ENCODE data around the gene TAB2.

Gene TAB2

DNA sequence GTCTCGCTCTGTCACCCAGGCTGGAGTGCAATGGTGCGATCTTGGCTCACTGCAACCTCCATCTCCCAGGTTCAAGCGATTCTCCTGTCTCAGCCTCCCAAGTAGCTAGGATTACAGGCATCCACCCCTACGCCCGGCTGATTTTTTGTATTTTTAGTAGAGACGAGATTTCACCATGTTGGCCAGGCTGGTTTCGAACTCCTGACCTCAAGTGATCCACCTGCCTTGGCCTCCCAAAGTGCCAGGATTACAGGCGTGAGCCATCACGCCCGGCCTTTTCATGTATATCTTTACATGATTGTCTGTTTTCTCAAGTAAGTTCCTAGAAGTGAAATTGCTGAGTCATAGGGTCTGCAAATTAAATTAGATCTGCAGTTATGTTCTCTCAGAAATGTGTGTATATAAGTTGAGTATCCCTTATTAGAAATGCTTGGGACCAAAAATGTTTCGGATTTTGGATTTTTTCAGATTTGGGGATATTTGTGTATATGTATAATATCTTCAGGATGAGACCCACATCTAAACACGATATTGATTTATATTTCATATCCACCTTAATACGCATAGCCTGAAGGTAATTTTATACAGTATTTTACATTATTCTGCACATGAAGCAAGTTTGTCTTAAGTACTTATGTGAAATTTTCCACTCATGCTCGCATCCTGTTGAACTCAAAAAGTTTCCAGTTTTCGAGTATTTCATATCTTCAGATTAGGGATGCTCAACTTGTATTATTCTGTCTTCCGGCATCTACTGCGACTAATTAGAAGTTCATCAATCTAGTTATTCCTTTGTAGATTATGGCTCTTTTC lies 40.4 kb downstream of the TAB2 start:
- in situ Hi-C loops (cut with HindIII; ENCODE audit: low sequenced_read_pairs), result no loop called here
- TF ChIP-seq, protein P1, sequence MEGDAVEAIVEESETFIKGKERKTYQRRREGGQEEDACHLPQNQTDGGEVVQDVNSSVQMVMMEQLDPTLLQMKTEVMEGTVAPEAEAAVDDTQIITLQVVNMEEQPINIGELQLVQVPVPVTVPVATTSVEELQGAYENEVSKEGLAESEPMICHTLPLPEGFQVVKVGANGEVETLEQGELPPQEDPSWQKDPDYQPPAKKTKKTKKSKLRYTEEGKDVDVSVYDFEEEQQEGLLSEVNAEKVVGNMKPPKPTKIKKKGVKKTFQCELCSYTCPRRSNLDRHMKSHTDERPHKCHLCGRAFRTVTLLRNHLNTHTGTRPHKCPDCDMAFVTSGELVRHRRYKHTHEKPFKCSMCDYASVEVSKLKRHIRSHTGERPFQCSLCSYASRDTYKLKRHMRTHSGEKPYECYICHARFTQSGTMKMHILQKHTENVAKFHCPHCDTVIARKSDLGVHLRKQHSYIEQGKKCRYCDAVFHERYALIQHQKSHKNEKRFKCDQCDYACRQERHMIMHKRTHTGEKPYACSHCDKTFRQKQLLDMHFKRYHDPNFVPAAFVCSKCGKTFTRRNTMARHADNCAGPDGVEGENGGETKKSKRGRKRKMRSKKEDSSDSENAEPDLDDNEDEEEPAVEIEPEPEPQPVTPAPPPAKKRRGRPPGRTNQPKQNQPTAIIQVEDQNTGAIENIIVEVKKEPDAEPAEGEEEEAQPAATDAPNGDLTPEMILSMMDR (IDR thresholded peaks at IDR 0.05; ENCODE audit: low read depth, low read length), result no peak
- no peak overlapping the region for H3K4me3 ChIP-seq (ENCODE audit: low read depth, low read length)
- no peak for DNase-seq (ENCODE audit: low read depth, low spot score)

DNA sequence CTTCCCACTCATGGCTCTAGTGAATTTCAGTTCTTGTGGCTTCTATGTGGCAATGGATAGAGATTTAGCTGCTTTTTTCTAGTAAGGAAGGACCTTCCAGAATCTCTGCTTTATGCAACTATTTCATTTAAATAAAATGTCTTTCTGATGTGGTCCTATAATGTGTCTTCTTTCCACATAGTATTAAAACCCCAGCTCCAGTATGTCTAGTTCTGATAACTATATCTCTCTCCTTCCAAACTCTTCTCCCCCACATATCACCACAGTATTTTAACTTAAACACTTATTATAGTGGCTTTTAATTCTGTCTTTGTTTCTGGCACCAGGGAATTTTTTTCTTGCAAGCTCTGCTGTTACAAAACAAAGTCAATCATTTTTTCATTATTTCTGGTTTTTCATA lies 41.9 kb downstream of the TAB2 start:
- no peak for DNase-seq (ENCODE audit: low read depth, low spot score)
- TF ChIP-seq, protein P1 (IDR thresholded peaks at IDR 0.05; ENCODE audit: low read depth, low read length), result no peak
- in situ Hi-C loops (cut with HindIII; ENCODE audit: low sequenced_read_pairs), result no loop called here
- no peak overlapping the region for H3K4me3 ChIP-seq (ENCODE audit: low read depth, low read length)

DNA sequence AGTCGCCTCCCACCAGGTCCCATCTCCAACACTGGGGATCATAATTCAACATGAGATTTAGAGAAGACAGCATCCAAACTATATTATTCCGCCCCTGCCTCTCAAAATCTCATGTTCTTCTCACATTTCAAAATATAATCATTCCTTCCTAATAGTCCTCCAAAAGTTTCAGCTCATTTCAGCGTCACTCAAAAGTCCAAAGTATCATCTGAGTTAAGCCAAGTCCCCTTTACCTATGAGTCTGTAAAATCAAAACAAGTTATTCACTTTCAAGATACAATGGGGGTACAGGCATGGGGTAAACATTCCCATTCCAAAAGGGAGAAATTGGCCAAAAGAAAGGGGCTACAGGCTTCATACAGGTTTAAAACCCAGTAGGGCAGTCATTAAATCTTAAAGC lies 43.0 kb downstream of the TAB2 start:
- TF ChIP-seq, protein P1 (IDR thresholded peaks at IDR 0.05; ENCODE audit: low read depth, low read length), result no peak
- no peak for DNase-seq (ENCODE audit: low read depth, low spot score)
- no peak overlapping the region for H3K4me3 ChIP-seq (ENCODE audit: low read depth, low read length)
- in situ Hi-C loops (cut with HindIII; ENCODE audit: low sequenced_read_pairs), result no loop called here

DNA sequence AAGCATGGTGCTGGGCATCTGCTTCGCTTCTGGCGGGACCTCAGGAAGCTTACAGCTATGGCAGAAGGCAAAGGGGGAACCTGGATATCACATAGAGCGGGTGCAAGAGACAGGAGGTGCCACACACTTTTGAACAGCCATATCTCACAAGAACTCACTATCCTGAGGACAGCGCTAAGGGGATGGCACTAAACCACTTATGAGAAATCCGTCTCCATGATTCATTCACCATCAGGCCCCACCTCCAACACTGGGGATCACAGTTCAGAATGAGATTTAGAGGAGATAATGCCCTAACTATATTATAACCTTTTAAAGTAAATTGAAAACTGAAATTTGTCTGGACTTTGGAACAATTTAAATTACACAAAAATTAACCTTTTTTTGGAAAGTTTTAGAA lies 44.8 kb downstream of the TAB2 start:
- H3K4me3 ChIP-seq (ENCODE audit: low read depth, low read length), result no peak overlapping the region
- DNase-seq (ENCODE audit: low read depth, low spot score), result no peak
- TF ChIP-seq, protein P1 (IDR thresholded peaks at IDR 0.05; ENCODE audit: low read depth, low read length), result no peak
- in situ Hi-C loops (cut with HindIII; ENCODE audit: low sequenced_read_pairs), result no loop called here

DNA sequence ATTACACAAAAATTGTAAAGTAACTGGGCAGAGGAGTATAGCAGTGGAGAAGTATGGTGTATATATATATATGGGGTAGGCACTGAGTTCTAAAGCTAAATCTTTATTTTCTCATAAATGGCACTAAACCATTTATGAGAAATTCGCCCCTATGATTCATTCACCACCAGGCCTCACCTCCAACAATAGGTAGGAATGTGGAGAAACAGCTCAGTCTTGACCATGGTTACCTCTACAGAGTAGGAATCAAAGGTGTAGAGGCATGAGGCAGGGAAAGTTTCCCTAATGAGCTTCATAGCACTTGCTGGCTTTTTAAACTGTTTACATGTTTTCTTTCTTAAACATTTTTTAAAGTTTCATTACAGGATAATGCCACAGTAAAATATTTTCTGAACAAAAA lies 45.6 kb downstream of the TAB2 start:
- in situ Hi-C loops (cut with HindIII; ENCODE audit: low sequenced_read_pairs), result no loop called here
- no peak for DNase-seq (ENCODE audit: low read depth, low spot score)
- TF ChIP-seq, protein P1 (IDR thresholded peaks at IDR 0.05; ENCODE audit: low read depth, low read length), result no peak
- no peak overlapping the region for H3K4me3 ChIP-seq (ENCODE audit: low read depth, low read length)

DNA sequence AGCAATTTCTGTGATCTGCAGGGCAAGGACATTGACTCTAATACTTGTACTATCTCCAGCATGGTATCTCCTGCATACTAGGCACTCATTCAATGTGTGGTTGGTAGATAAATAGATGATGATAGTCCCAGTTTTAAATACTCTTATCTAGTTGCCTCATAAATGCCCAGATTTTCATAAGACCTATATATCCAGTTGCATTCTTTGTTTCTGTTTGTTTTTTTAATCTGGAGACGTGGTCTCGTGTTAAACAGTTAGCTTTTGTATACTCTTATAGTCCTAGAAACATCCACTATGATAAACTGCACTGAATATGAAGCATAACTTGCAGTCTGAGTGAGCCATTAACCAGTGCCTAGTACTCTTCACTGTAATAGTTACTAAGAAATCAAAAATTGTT lies 47.0 kb downstream of the TAB2 start:
- in situ Hi-C loops (cut with HindIII; ENCODE audit: low sequenced_read_pairs), result no loop called here

More for the DNA sequence above, 47.0 kb downstream of the TAB2 start:
- TF ChIP-seq, protein P1 (IDR thresholded peaks at IDR 0.05; ENCODE audit: low read depth, low read length), result no peak
- H3K4me3 ChIP-seq (ENCODE audit: low read depth, low read length), result no peak overlapping the region
- DNase-seq (ENCODE audit: low read depth, low spot score), result no peak

All from astrocyte of the spinal cord (primary cell).